Activated CD8-positive, alpha-beta memory T cell treated with anti-CD3 and anti-CD28 coated beads, Interleukin-2, amount 50 U/mL, for 24 hours (primary cell): ENCODE data around the gene TSHZ2.

Experiments used
- DNase-seq: peaks from one replicate; pipeline ENCODE4 v3.0.0-alpha.2; 2020; ENCODE audit errors: extremely low read depth

The TSHZ2 gene

DNA sequence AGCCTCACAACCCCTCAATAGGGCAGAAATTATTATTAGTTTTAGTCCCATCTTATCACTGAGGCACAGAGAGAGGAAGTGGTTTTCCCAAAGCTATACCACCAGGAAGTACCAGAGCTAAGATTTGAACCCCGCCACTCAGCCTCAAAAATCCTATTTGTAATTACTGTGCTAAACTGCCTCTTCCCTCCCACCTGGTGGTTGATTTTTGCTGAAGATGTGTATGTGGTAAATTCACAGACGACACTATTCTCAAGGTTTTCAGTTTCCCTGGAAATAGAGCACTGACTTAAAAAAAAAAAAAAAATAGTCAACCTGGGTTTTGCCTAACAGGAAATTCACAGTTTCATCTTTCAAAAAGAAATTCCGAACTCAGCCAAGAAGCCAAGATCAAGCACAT, 57.9 kb downstream of the TSHZ2 start:
- DNase-seq: no peak

GRCh38 chr20:53032046-53032445, 59.9 kb downstream of the TSHZ2 start:
- no peak for DNase-seq

GRCh38 chr20:53032478-53032932, 60.3 kb downstream of the TSHZ2 start:
- no peak for DNase-seq

- DNase-seq: no peak
Observed at GRCh38 chr20:53033176-53033575, 61.0 kb downstream of the TSHZ2 start.

DNA sequence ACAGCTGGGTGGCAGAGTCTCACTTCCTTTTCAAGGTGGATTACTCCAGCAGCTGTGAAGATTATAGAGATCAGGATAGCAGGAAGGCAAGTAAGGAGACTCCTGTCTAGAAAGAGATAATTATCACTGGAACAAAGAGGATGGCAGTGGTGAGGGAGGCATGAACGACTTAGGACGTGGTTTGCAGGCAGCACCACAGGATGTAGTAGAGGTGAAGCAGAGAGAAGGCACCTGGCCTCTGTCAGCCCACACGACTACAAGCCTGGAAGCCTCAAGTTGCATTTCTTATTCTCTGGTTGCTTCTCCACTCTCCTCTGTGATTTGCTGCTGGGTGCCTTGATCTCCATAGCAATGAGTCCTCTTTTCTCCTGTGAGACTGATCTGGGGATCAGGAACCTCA, 62.7 kb downstream of the TSHZ2 start:
- no peak for DNase-seq

DNA sequence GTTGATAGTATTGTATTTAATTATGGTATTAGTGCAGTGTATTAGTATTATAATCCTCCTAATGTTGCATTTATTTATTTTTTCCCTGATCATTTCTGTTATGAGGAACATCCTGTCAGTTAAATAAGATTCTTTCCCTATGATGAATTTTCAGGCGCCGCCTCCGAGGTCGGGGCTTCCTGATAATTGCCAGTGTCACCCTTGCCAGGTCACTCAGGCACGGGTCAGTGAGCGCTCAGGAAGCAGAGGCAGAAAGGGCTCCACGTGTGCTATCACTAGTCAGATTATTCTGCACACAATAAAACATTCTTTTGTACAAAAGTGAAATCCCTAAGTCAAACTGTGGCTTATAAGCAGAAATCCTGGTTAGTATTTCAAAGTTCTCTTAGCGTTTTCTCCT, 64.8 kb downstream of the TSHZ2 start:
- DNase-seq: no peak

- no peak for DNase-seq
Observed at GRCh38 chr20:53037621-53038020, 65.5 kb downstream of the TSHZ2 start.

- DNase-seq: no peak
Observed at GRCh38 chr20:53038299-53038698, 66.1 kb downstream of the TSHZ2 start.

- DNase-seq: no peak
Observed at GRCh38 chr20:53040693-53041589, 68.8 kb downstream of the TSHZ2 start.

GRCh38 chr20:53042521-53042920, 70.4 kb downstream of the TSHZ2 start:
- DNase-seq: no peak

GRCh38 chr20:53044296-53044695, 72.1 kb downstream of the TSHZ2 start:
- DNase-seq: no peak

DNA sequence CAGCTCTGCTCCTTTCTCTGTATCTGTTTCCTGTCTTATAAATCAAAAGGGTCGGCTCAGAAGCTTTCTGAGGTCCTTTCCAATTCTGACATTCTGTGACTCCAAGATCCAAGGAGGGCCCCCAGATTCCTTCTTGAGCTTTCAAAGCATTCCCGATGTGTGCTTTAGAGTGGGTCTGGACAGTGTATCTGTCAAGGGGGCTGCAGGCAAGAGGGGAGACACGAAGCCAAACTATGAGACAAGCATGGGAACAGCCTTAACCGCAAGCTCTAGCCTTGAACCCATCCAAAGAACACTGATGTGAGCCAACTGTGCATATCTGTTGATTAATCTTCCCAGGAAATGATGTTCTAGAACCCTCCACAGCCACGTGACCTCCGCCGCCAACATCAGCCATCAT, 73.8 kb downstream of the TSHZ2 start:
- DNase-seq: no peak

- DNase-seq: no peak
Observed at GRCh38 chr20:53047203-53047602, 75.0 kb downstream of the TSHZ2 start.

GRCh38 chr20:53048387-53048786, 76.2 kb downstream of the TSHZ2 start:
- DNase-seq: no peak

GRCh38 chr20:53050338-53050737, 78.2 kb downstream of the TSHZ2 start:
- DNase-seq: no peak

DNA sequence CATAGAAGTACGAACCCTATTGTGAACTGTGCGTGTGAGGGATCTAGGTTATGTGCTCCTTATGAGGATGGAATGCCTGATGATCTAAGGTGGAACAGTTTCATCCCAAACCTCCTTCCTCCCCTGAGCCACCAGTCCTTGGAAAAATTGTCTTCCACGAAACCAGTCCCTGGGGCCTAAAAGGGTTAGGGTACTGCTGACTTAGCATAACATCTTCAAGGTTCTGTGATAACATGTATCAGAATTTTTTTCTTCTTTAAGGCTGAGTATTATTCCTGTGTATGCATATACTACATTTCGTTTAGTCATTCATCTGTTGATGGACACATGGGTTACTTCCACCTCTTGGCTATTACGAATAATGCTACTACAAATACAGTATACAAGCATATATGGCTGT, 80.2 kb downstream of the TSHZ2 start:
- no peak for DNase-seq

- no peak for DNase-seq
Observed at GRCh38 chr20:53053595-53053994, 81.4 kb downstream of the TSHZ2 start.

DNA sequence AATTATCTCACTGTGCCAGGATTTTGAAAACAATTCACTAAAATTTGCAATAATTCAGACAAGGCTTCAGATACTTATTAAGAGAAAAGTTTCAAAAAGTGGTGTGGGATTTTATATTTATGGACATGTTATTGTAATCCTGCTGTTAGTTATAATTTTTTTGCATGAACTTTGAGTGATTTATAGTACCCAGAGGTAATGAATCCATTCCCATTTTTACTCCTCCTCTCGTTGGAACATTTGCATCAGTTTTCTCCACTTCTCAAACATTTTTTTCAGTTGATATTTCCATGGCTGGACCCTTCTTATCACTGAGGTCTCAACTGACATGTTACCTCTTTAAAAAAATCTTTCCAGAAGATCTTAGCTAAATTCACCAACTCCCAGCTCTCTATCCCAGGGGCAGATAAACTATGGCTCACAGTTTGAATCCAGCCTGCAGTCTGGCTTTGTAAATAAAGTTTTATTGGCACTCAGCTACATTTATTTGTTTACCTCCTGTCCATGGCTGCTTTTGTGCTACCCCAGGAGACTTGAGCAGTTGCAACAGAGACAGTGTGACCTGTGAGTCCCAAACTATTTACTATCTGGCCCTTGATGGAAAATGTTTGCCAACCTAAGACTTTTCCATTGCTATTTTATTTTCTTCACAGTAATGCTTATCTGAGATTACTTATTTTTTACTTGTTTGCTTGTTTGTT, 83.4 kb downstream of the TSHZ2 start:
- DNase-seq: no peak

- DNase-seq: no peak
Observed at GRCh38 chr20:53057579-53057978, 85.4 kb downstream of the TSHZ2 start.

DNA sequence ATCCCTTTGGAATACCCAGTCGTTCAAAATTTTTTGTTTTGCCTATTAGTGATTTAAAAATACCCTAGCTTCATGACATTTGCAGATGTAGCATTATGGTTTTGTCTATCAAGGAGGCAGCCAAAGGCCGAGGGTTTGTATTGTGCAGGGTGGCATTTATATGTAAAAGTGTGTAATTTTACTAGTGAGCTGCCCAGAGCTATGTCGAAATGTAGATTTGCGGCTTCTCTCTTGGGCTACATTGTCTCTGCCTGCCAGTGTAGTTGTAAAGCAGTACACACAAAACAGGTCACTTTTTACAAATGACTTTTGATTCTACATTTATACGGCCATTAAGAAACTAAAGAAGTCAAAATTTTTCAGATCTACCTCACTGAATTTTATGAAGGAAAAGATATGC, 87.7 kb downstream of the TSHZ2 start:
- DNase-seq: no peak

DNA sequence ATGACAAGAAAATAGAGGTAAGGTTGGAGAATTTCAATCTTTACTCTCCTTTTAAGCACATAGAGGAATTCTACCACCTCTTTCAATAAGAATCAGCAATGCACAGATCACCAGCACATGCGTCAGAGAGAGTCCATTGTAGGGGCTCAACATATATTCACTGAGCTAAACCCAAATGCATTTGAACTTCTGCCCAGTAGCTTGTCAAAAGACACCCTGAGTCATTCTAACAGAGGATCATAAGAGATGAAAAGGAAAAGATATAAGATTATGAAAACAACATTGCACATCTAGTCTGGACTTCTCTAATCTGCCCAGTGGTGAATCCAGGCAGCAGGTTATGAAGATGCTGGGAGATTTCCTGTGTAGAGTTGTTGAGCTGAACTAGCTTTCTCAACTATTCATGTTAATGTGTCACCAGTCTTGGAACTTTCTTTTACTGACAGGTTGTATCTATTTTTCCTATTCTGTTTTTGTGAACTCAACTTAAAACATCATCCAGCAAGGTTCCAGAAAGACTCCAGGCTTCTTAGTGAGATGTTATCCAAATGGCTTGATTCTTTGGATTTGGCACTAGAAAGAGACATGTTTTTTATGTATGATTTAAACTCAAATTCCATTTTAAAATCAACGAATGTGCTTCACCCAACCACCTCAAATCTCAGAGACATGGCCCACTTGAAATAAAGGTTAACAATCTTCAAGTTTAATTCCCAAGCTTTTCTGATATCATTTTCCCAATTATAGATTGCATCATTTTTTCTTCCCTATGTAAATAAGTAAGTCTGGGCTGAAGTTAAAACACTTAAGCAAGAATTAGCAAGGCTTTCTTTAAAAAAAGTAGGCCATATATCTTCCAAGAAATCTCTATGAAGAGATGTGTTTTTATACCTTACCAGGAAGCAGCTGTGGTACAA, 89.3 kb downstream of the TSHZ2 start:
- no peak for DNase-seq

DNA sequence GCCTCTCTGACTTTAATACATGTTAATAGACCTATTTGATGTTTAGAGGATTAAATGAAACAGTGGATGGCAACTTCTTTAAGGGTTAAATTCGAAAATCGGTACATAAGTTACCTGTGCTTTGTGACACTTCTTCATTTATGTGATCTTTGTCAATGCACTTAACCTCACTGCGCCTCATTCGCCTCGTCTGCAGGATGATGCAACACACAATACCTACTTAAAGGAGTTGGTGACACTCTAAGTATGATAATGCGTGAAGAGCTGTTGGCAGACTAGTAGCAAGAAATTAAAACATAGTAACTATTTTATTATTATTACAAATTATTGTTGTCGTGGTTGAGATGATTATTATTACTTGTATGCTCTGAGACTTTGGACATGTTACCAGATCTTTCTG, 92.8 kb downstream of the TSHZ2 start:
- DNase-seq: no peak
